Measurements from ENCODE around the gene TRAPPC6A. TPM values are rescaled to one million over a fixed set of nuclear protein-coding genes. Genes with fewer than 3 reads are reported as not detected.

Gene TRAPPC6A
- total and polyA plus RNA-seq, 2 donors (not counting 1 experiment from before 2014, with no cell fraction given): 40.3 to 79.0 TPM

GRCh38 chr19:45149129-45149528 is 28.9 kb downstream of the TRAPPC6A start:
- H3K4me3 Mint-ChIP-seq: no peak overlapping the region
- no peak for TF ChIP-seq EZH2 (IDR thresholded peaks at IDR 0.05; ENCODE audit: borderline replicate concordance, insufficient read depth, low read depth, low read length, poor library complexity, severe bottlenecking)
- TF ChIP-seq, protein P1, sequence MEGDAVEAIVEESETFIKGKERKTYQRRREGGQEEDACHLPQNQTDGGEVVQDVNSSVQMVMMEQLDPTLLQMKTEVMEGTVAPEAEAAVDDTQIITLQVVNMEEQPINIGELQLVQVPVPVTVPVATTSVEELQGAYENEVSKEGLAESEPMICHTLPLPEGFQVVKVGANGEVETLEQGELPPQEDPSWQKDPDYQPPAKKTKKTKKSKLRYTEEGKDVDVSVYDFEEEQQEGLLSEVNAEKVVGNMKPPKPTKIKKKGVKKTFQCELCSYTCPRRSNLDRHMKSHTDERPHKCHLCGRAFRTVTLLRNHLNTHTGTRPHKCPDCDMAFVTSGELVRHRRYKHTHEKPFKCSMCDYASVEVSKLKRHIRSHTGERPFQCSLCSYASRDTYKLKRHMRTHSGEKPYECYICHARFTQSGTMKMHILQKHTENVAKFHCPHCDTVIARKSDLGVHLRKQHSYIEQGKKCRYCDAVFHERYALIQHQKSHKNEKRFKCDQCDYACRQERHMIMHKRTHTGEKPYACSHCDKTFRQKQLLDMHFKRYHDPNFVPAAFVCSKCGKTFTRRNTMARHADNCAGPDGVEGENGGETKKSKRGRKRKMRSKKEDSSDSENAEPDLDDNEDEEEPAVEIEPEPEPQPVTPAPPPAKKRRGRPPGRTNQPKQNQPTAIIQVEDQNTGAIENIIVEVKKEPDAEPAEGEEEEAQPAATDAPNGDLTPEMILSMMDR (IDR thresholded peaks at IDR 0.05): no peak
- H3K36me3 ChIP-seq (replicated peaks in 1 of 2; ENCODE audit: control extremely low read depth in 1 of 2, control insufficient read depth in 1 of 2, extremely low read depth in 1 of 2, insufficient read depth in 2 of 2, low read length in 1 of 2): peaks cover 0 to 10% of the 10 kb centered on the region in 2 experiments
- H3K27me3 Mint-ChIP-seq: peaks cover 12% of the 10 kb centered on the region
- H3K79me2 ChIP-seq (ENCODE audit: control insufficient read depth, insufficient read depth, low read length): no peaks in the 10 kb centered on the region
- no peak for ATAC-seq (ENCODE audit: low read depth)
- CTCF ChIA-PET: interaction anchor here (1.3 kb wide), 1 partner anchor 12 kb away, joined by 3 read pairs; no protein-coding TSS in a partner anchor
- H3K9ac ChIP-seq (ENCODE audit: low read length): no peak overlapping the region
- POLR2A ChIA-PET: interaction anchor here (0.7 kb wide), 1 partner anchor 211 kb away, joined by 3 read pairs; no protein-coding TSS in a partner anchor
- H3K4me1 Mint-ChIP-seq: peaks cover 17% of the 10 kb centered on the region
- H3K27ac ChIP-seq (ENCODE audit: low read length in 2 of 2): no peak overlapping the region
- H3K27ac Mint-ChIP-seq: no peak overlapping the region
- intact Hi-C loops (cut with micrococcal nuclease): no loop called here
- DNase-seq: no peak
- no peak overlapping the region for H2AFZ ChIP-seq (ENCODE audit: insufficient read depth, low read depth, low read length, poor library complexity, severe bottlenecking)
- no peak overlapping the region for H3K4me3 ChIP-seq (ENCODE audit: control extremely low read depth in 1 of 5, extremely low read depth in 1 of 5, insufficient read depth in 1 of 5, low read depth in 2 of 5, low read length in 4 of 5)
- no peak overlapping the region for H3K4me2 ChIP-seq (replicated peaks; ENCODE audit: low read depth, low read length, poor library complexity, severe bottlenecking)
- H3K9me3 ChIP-seq (ENCODE audit: control extremely low read depth in 1 of 3, control insufficient read depth in 2 of 3, insufficient read depth in 1 of 3, low read length in 2 of 3): peaks cover 0 to 22% (median 0%) of the 10 kb centered on the region in 3 donors
- 94% methylated on average over 3 of the region's 9 CpGs for WGBS (ENCODE audit: insufficient coverage)
- peaks cover 0 to 26% (median 7%) of the 10 kb centered on the region in 4 experiments for H3K27me3 ChIP-seq (replicated peaks in 1 of 4; ENCODE audit: control extremely low read depth in 1 of 4, control insufficient read depth in 3 of 4, insufficient read depth in 4 of 4, low read length in 3 of 4)
- H3K9me3 Mint-ChIP-seq (ENCODE audit: insufficient read depth): no peaks in the 10 kb centered on the region
- H3K4me1 ChIP-seq (ENCODE audit: control insufficient read depth in 2 of 2, insufficient read depth in 2 of 2, low read length in 2 of 2): peaks cover 20 to 28% of the 10 kb centered on the region in 2 donors
- H4K20me1 ChIP-seq (ENCODE audit: control insufficient read depth, insufficient read depth, low read length, poor library complexity, severe bottlenecking): no peaks in the 10 kb centered on the region

DNA sequence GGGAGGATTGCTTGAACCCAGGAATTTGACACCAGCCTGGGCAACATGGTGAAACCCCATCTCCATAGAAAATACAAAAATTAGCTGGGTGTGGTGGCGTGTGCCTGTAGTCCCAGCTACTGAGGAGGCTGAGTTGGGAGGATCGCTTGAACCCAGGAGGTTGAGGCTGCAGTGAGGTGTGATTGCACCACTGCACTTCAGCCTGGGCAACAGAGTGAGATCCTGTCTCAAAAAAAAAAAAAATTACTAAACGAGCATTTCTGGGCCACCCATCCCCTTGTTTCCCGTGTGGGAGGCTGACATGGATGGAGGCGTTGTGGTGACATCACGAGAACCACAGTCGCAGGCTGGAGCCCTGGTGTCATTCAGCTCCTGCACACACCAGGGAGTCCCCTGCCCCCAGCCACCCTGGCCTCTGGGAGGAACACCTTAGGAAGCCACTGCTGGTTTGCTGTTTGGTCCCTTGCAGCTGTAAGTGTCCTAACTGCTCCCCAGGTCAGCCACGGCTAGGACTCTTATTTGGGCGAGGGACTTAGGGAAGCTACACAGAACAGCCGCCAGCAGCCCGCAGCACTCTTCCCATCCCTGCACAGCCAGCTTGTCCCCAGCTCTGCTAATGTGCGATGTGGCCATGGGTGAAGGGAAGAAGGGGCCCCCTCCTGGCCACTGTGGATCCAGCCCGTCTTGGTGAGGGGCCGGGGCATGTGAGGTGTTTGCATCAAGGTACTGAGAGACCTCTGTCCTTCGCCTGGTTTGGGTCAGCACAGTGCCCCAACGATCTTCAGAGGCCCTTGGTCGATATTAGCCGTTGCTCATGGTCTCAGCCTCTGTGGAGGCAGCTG is 30.0 kb downstream of the TRAPPC6A start:
- ChIA-PET POLR2A (no interaction called here), CTCF (interaction anchor here (1.3 kb wide), 1 partner anchor 11 kb away, joined by 3 read pairs; no protein-coding TSS in a partner anchor)
- H3K4me2 ChIP-seq (replicated peaks; ENCODE audit: low read depth, low read length, poor library complexity, severe bottlenecking): no peak overlapping the region
- DNase-seq (no peak), ATAC-seq (ENCODE audit: low read depth) (no peak)
- H3K27me3 ChIP-seq (replicated peaks in 1 of 4; ENCODE audit: control extremely low read depth in 1 of 4, control insufficient read depth in 3 of 4, insufficient read depth in 4 of 4, low read length in 3 of 4): peaks cover 0 to 17% (median 4%) of the 10 kb centered on the region in 4 experiments
- H3K79me2 ChIP-seq (ENCODE audit: control insufficient read depth, insufficient read depth, low read length): no peaks in the 10 kb centered on the region
- peaks cover 10 to 18% of the 10 kb centered on the region in 2 donors for H3K4me1 ChIP-seq (ENCODE audit: control insufficient read depth in 2 of 2, insufficient read depth in 2 of 2, low read length in 2 of 2)
- Mint-ChIP-seq H3K4me1 (peaks cover 9% of the 10 kb centered on the region), H3K9me3 (ENCODE audit: insufficient read depth) (no peaks in the 10 kb centered on the region), H3K27ac (no peak overlapping the region), H3K4me3 (no peak overlapping the region), H3K27me3 (peaks cover 8% of the 10 kb centered on the region)
- no peak for TF ChIP-seq EZH2 (IDR thresholded peaks at IDR 0.05; ENCODE audit: borderline replicate concordance, insufficient read depth, low read depth, low read length, poor library complexity, severe bottlenecking)
- TF ChIP-seq, protein P1 (IDR thresholded peaks at IDR 0.05): no peak
- no peak overlapping the region for H3K4me3 ChIP-seq (ENCODE audit: control extremely low read depth in 1 of 5, extremely low read depth in 1 of 5, insufficient read depth in 1 of 5, low read depth in 2 of 5, low read length in 4 of 5)
- peaks cover 0 to 16% (median 0%) of the 10 kb centered on the region in 3 donors for H3K9me3 ChIP-seq (ENCODE audit: control extremely low read depth in 1 of 3, control insufficient read depth in 2 of 3, insufficient read depth in 1 of 3, low read length in 2 of 3)
- no peak overlapping the region for H2AFZ ChIP-seq (ENCODE audit: insufficient read depth, low read depth, low read length, poor library complexity, severe bottlenecking)
- no peaks in the 10 kb centered on the region for H4K20me1 ChIP-seq (ENCODE audit: control insufficient read depth, insufficient read depth, low read length, poor library complexity, severe bottlenecking)
- WGBS (ENCODE audit: insufficient coverage): 95% methylated on average over 16 of the region's 18 CpGs
- H3K36me3 ChIP-seq (replicated peaks in 1 of 2; ENCODE audit: control extremely low read depth in 1 of 2, control insufficient read depth in 1 of 2, extremely low read depth in 1 of 2, insufficient read depth in 2 of 2, low read length in 1 of 2): peaks cover 0 to 10% of the 10 kb centered on the region in 2 experiments
- intact Hi-C loops (cut with micrococcal nuclease): no loop called here
- no peak overlapping the region for H3K9ac ChIP-seq (ENCODE audit: low read length)
- H3K27ac ChIP-seq (ENCODE audit: low read length in 2 of 2): no peak overlapping the region
